Measurements from ENCODE around the gene RETREG1. TPM values are rescaled to one million over a fixed set of nuclear protein-coding genes. Genes with fewer than 3 reads are reported as not detected.
"Not testable (repeated sequence)": the region's sequence is repeated elsewhere in the genome, so short reads cannot be mapped to it uniquely, and the experiment has no call there.

The RETREG1 gene
- total and polyA plus RNA-seq, 2 of the 13 experiments (the other 11 are each of a cell fraction or from before 2014, with no cell fraction given) = 0.07 TPM; not detected in 1

DNA sequence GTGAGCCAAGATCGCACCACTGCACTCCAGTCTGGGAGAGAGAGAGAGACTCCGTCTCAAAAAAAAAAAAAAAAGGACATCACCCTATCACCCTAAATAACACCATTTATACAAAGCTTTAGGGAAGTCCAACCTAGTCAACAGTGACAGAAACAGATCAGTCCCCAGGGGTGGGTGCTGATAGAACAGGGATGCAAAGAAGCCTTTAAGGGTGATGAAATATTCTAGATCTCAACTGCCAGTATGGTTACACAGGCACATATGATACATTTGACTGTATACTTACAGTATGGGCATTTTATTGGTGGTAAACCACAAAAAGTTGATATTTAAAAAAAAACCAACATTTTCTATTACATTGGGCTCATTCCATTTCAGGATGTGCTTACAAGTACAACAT, 4.8 kb downstream of the RETREG1 start:
- no peak overlapping the region for H3K27ac ChIP-seq (ENCODE audit: extremely low read length, insufficient read depth, low read length)
- H3K4me3 ChIP-seq (replicated peaks in 1 of 3; ENCODE audit: insufficient read depth in 1 of 3, low read depth in 2 of 3, low read length in 3 of 3) = no peak overlapping the region
- no peak overlapping the region for H3K9ac ChIP-seq (ENCODE audit: insufficient read depth, low read depth, low read length)
- ChIA-PET CTCF (ENCODE audit: low intra/inter-chr PET ratio, low total read pairs) (no interaction called here), POLR2A (no interaction called here)
- TF ChIP-seq TARDBP (CRISPR knock-in tag; IDR thresholded peaks at IDR 0.05) (no peak), ZFP62 (CRISPR knock-in tag; IDR thresholded peaks at IDR 0.05) (no peak), ZNF496 (CRISPR knock-in tag; IDR thresholded peaks at IDR 0.05; ENCODE audit: insufficient replicate concordance) (no peak), SP1 (IDR thresholded peaks at IDR 0.05) (no peak), SP1 (CRISPR knock-in tag; IDR thresholded peaks at IDR 0.05) (no peak), REL (CRISPR knock-in tag; conservative IDR thresholded peaks at IDR 0.05) (no peak), FOXK1 (CRISPR knock-in tag; IDR thresholded peaks at IDR 0.05; ENCODE audit: borderline replicate concordance, low read depth) (no peak), POLR2A (IDR thresholded peaks at IDR 0.05; ENCODE audit: insufficient read depth in 1 of 2, low read depth in 2 of 2, low read length in 2 of 2) (no peak), ESRRA (CRISPR knock-in tag; IDR thresholded peaks at IDR 0.05; ENCODE audit: low read depth) (no peak), U2AF2 (IDR thresholded peaks at IDR 0.05; ENCODE audit: low read depth, low read length) (no peak), PHF8 (CRISPR knock-in tag; IDR thresholded peaks at IDR 0.05) (no peak)
- TF ChIP-seq, protein P1, sequence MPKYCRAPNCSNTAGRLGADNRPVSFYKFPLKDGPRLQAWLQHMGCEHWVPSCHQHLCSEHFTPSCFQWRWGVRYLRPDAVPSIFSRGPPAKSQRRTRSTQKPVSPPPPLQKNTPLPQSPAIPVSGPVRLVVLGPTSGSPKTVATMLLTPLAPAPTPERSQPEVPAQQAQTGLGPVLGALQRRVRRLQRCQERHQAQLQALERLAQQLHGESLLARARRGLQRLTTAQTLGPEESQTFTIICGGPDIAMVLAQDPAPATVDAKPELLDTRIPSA (CRISPR knock-in tag; IDR thresholded peaks at IDR 0.05; ENCODE audit: borderline replicate concordance) = no peak
- in situ Hi-C loops (cut with HindIII; ENCODE audit: extremely low pct_ligation_motif_present, low pct_unique_long_range_greater_than_20kb) = no loop called here
- no peaks in the 10 kb centered on the region for H4K20me1 ChIP-seq (ENCODE audit: insufficient read depth, low read length)
- ATAC-seq (no peak), DNase-seq (ENCODE audit: low spot score) (no peak), FAIRE-seq (no peak)
- H3K36me3 ChIP-seq (replicated peaks in 1 of 2; ENCODE audit: control insufficient read depth in 1 of 2, insufficient read depth in 2 of 2, low read length in 2 of 2) = no peaks in the 10 kb centered on the region
- no peaks in the 10 kb centered on the region for H3K79me2 ChIP-seq (ENCODE audit: insufficient read depth, low read length)
- 41% methylated on average over 2 of the region's 2 CpGs for WGBS (ENCODE audit: low lambda C conversion rate)
- no peak overlapping the region for H2AFZ ChIP-seq (ENCODE audit: low read length)
- H3K4me2 ChIP-seq (ENCODE audit: low read depth, low read length) = no peak overlapping the region
- peaks cover 9% of the 10 kb centered on the region for H3K4me1 ChIP-seq (ENCODE audit: insufficient read depth, low read length)
- no peaks in the 10 kb centered on the region for H3K9me3 ChIP-seq (ENCODE audit: low read length)
- intact Hi-C loops (cut with micrococcal nuclease; ENCODE audit: unreplicated experiment) = no loop called here
- H3K27me3 ChIP-seq (ENCODE audit: control insufficient read depth in 1 of 2, insufficient read depth in 2 of 2, low read length in 2 of 2) = peaks cover 1 to 13% of the 10 kb centered on the region in 2 experiments
- BruUV-seq (replicated peaks) = no TSS peak

DNA sequence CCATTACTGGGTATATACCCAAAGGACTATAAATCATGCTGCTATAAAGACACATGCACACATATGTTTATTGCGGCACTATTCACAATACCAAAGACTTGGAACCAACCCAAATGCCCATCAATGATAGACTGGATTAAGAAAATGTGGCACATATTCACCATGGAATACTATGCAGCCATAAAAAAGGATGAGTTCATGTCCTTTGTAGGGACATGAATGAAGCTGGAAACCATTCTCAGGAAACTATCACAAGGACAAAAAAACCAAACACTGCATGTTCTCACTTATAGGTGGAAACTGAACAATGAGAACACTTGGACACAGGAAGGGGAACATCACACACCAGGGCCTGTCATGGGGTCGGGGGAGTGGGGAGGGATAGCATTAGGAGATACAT, 5.9 kb downstream of the RETREG1 start:
- H3K4me1 ChIP-seq (ENCODE audit: insufficient read depth, low read length); in situ Hi-C loops (cut with HindIII; ENCODE audit: extremely low pct_ligation_motif_present, low pct_unique_long_range_greater_than_20kb); H3K27ac ChIP-seq (ENCODE audit: extremely low read length, insufficient read depth, low read length); intact Hi-C loops (cut with micrococcal nuclease; ENCODE audit: unreplicated experiment); H3K4me2 ChIP-seq (ENCODE audit: low read depth, low read length); BruUV-seq (replicated peaks); ATAC-seq; H3K9ac ChIP-seq (ENCODE audit: insufficient read depth, low read depth, low read length); DNase-seq (ENCODE audit: low spot score); H4K20me1 ChIP-seq (ENCODE audit: insufficient read depth, low read length); CTCF ChIA-PET (ENCODE audit: low intra/inter-chr PET ratio, low total read pairs); H3K4me3 ChIP-seq (replicated peaks in 1 of 3; ENCODE audit: insufficient read depth in 1 of 3, low read depth in 2 of 3, low read length in 3 of 3); H2AFZ ChIP-seq (ENCODE audit: low read length); POLR2A ChIA-PET; H3K9me3 ChIP-seq (ENCODE audit: low read length); H3K36me3 ChIP-seq (replicated peaks in 1 of 2; ENCODE audit: control insufficient read depth in 1 of 2, insufficient read depth in 2 of 2, low read length in 2 of 2); FAIRE-seq; H3K79me2 ChIP-seq (ENCODE audit: insufficient read depth, low read length): not testable (repeated sequence)
- peaks cover 1 to 11% of the 10 kb centered on the region in 2 experiments for H3K27me3 ChIP-seq (ENCODE audit: control insufficient read depth in 1 of 2, insufficient read depth in 2 of 2, low read length in 2 of 2)
- WGBS (ENCODE audit: low lambda C conversion rate) = 45% methylated on average over 2 of the region's 2 CpGs

Data from HepG2 (cell line).